Stimulated activated CD4-positive, alpha-beta T cell treated with anti-CD3 and anti-CD28 coated beads, Interleukin-2, amount 100 ng/mL, for 4 hours (primary cell): ENCODE results near the gene EPB41L4B.
"Not testable (repeated sequence)": the region's sequence is repeated elsewhere in the genome, so short reads cannot be mapped to it uniquely, and the experiment has no call there.

Source experiments
- DNase-seq: peaks from one replicate; pipeline ENCODE4 v3.0.0-alpha.2; 2020; ENCODE audit warnings: low read depth

Gene EPB41L4B

GRCh38 chr9:109320742-109321448, at the start of gene EPB41L4B:
EPB41L4B (minus strand) TSS chr9:109321059; CDS start chr9:109320446, 613 bp downstream.
- peak; percentile 81 for DNase-seq

- DNase-seq: no peak
Observed at GRCh38 chr9:109369285-109369684, 48.4 kb upstream of the EPB41L4B start.

GRCh38 chr9:109360771-109361170, 39.9 kb upstream of the EPB41L4B start:
- DNase-seq: no peak

- not testable (repeated sequence) for DNase-seq
Observed at GRCh38 chr9:109358968-109359603, 38.2 kb upstream of the EPB41L4B start.

GRCh38 chr9:109355564-109356297, 34.9 kb upstream of the EPB41L4B start:
- DNase-seq: no peak

GRCh38 chr9:109354190-109354589, 33.3 kb upstream of the EPB41L4B start:
- DNase-seq: no peak

GRCh38 chr9:109351032-109351431, 30.2 kb upstream of the EPB41L4B start:
- DNase-seq: no peak

GRCh38 chr9:109349421-109349846, 28.6 kb upstream of the EPB41L4B start:
- DNase-seq: no peak

GRCh38 chr9:109346904-109347303, 26.0 kb upstream of the EPB41L4B start:
- DNase-seq: no peak

GRCh38 chr9:109344866-109345265, 24.0 kb upstream of the EPB41L4B start:
- no peak for DNase-seq

- no peak for DNase-seq
Observed at GRCh38 chr9:109342878-109343277, 22.0 kb upstream of the EPB41L4B start.

GRCh38 chr9:109341561-109341960, 20.7 kb upstream of the EPB41L4B start:
- DNase-seq: no peak

GRCh38 chr9:109340979-109341378, 20.1 kb upstream of the EPB41L4B start:
- DNase-seq: not testable (repeated sequence)

- DNase-seq: no peak
Observed at GRCh38 chr9:109336409-109336808, 15.6 kb upstream of the EPB41L4B start.

GRCh38 chr9:109335929-109336328, 15.1 kb upstream of the EPB41L4B start:
- DNase-seq: no peak

- DNase-seq: no peak
Observed at GRCh38 chr9:109335121-109335520, 14.3 kb upstream of the EPB41L4B start.

- no peak for DNase-seq
Observed at GRCh38 chr9:109331353-109331752, 10.5 kb upstream of the EPB41L4B start.

- DNase-seq: no peak
Observed at GRCh38 chr9:109329638-109330258, 8.9 kb upstream of the EPB41L4B start.

- DNase-seq: no peak
Observed at GRCh38 chr9:109328978-109329637, 8.2 kb upstream of the EPB41L4B start.

- DNase-seq: no peak
Observed at GRCh38 chr9:109325089-109325488, 4.2 kb upstream of the EPB41L4B start.

- no peak for DNase-seq
Observed at GRCh38 chr9:109323771-109324170, 2.9 kb upstream of the EPB41L4B start.

- no peak for DNase-seq
Observed at GRCh38 chr9:109321727-109322126, 868 bp upstream of the EPB41L4B start.
